Measurements from ENCODE around the gene GAGE12G. TPM values are rescaled to one million over a fixed set of nuclear protein-coding genes. Genes with fewer than 3 reads are reported as not detected.
"Not testable (repeated sequence)": the region's sequence is repeated elsewhere in the genome, so short reads cannot be mapped to it uniquely, and the experiment has no call there.

The GAGE12G gene
- total and polyA plus RNA-seq, 2 of the 4 experiments (the other 2 are of a cell fraction): not detected

- H4K8ac ChIP-seq (ENCODE audit: low read depth in 2 of 2, low read length in 2 of 2); H2BK15ac ChIP-seq (ENCODE audit: low read depth, low read length); H3K4me3 ChIP-seq (ENCODE audit: insufficient read depth, low read depth, low read length); H3K27ac ChIP-seq (ENCODE audit: insufficient read depth, low read length); H2BK5ac ChIP-seq (ENCODE audit: low read depth, low read length, poor library complexity, severe bottlenecking); in situ Hi-C loops (cut with MboI; ENCODE audit: low sequenced_read_pairs); H3K9me3 ChIP-seq (ENCODE audit: control insufficient read depth, insufficient read depth, low read length); H2BK20ac ChIP-seq (ENCODE audit: low read depth, low read length); H2AK5ac ChIP-seq (ENCODE audit: low read depth, low read length); H4K5ac ChIP-seq (ENCODE audit: low read depth, low read length); ATAC-seq (ENCODE audit: low read depth); H4K91ac ChIP-seq (ENCODE audit: insufficient read depth, low read depth, low read length); H2AK9ac ChIP-seq (replicated peaks; ENCODE audit: low read depth, low read length, poor library complexity); H3K18ac ChIP-seq (ENCODE audit: low read depth, low read length); DNase-seq; H4K20me1 ChIP-seq (ENCODE audit: insufficient read depth, low read length); H3K27me3 ChIP-seq (ENCODE audit: control insufficient read depth, insufficient read depth, low read length); H3K9ac ChIP-seq (ENCODE audit: low read depth, low read length); dilution Hi-C loops (cut with HindIII; ENCODE audit: low sequenced_read_pairs, unreplicated experiment); intact Hi-C loops (cut with micrococcal nuclease); H3K36me3 ChIP-seq (ENCODE audit: control insufficient read depth, insufficient read depth, low read length); H3K4me1 ChIP-seq (ENCODE audit: control insufficient read depth, insufficient read depth, low read length); H3K4ac ChIP-seq (ENCODE audit: low read depth, low read length); H3K4me2 ChIP-seq (ENCODE audit: low read depth, low read length); H3K9me1 ChIP-seq (ENCODE audit: insufficient read depth, low read length); H2AFZ ChIP-seq (replicated peaks; ENCODE audit: low read length, poor library complexity); BruUV-seq (replicated peaks); H3K79me1 ChIP-seq (ENCODE audit: low read depth in 1 of 2, low read length in 2 of 2); H2BK120ac ChIP-seq (ENCODE audit: low read depth, low read length); CTCF ChIA-PET; H3K14ac ChIP-seq (replicated peaks; ENCODE audit: low read depth, low read length); POLR2A ChIA-PET (ENCODE audit: unreplicated experiment); H3K23ac ChIP-seq (ENCODE audit: low read depth, low read length); H3K56ac ChIP-seq (ENCODE audit: extremely low read depth, insufficient read depth, low read length): not testable (repeated sequence)
- WGBS, 2 experiments (ENCODE audit: extremely low coverage in 2 of 2, insufficient read length in 1 of 2): no CpG with 5 or more reads among the region's 13 CpGs
These were observed 1.0 kb upstream of the GAGE12G start for GRCh38 chrX:49569152-49569551.

- H2AK5ac ChIP-seq (ENCODE audit: low read depth, low read length); H3K14ac ChIP-seq (replicated peaks; ENCODE audit: low read depth, low read length); H3K4me3 ChIP-seq (ENCODE audit: insufficient read depth, low read depth, low read length); in situ Hi-C loops (cut with MboI; ENCODE audit: low sequenced_read_pairs); BruUV-seq (replicated peaks); H3K4ac ChIP-seq (ENCODE audit: low read depth, low read length); H4K91ac ChIP-seq (ENCODE audit: insufficient read depth, low read depth, low read length); CTCF ChIA-PET; POLR2A ChIA-PET (ENCODE audit: unreplicated experiment); H3K79me1 ChIP-seq (ENCODE audit: low read depth in 1 of 2, low read length in 2 of 2); ATAC-seq (ENCODE audit: low read depth); H3K36me3 ChIP-seq (ENCODE audit: control insufficient read depth, insufficient read depth, low read length); H3K9me1 ChIP-seq (ENCODE audit: insufficient read depth, low read length); H3K9me3 ChIP-seq (ENCODE audit: control insufficient read depth, insufficient read depth, low read length); H2BK120ac ChIP-seq (ENCODE audit: low read depth, low read length); H3K4me2 ChIP-seq (ENCODE audit: low read depth, low read length); H4K8ac ChIP-seq (ENCODE audit: low read depth in 2 of 2, low read length in 2 of 2); H3K9ac ChIP-seq (ENCODE audit: low read depth, low read length); H3K23ac ChIP-seq (ENCODE audit: low read depth, low read length); H2BK15ac ChIP-seq (ENCODE audit: low read depth, low read length); intact Hi-C loops (cut with micrococcal nuclease); H3K4me1 ChIP-seq (ENCODE audit: control insufficient read depth, insufficient read depth, low read length); H3K56ac ChIP-seq (ENCODE audit: extremely low read depth, insufficient read depth, low read length); H4K5ac ChIP-seq (ENCODE audit: low read depth, low read length); H2AK9ac ChIP-seq (replicated peaks; ENCODE audit: low read depth, low read length, poor library complexity); H2BK20ac ChIP-seq (ENCODE audit: low read depth, low read length); H3K27ac ChIP-seq (ENCODE audit: insufficient read depth, low read length); H2BK5ac ChIP-seq (ENCODE audit: low read depth, low read length, poor library complexity, severe bottlenecking); H2AFZ ChIP-seq (replicated peaks; ENCODE audit: low read length, poor library complexity); H4K20me1 ChIP-seq (ENCODE audit: insufficient read depth, low read length); H3K18ac ChIP-seq (ENCODE audit: low read depth, low read length); DNase-seq; H3K27me3 ChIP-seq (ENCODE audit: control insufficient read depth, insufficient read depth, low read length); dilution Hi-C loops (cut with HindIII; ENCODE audit: low sequenced_read_pairs, unreplicated experiment): not testable (repeated sequence)
- no CpG with 5 or more reads among the region's 16 CpGs for WGBS, 2 experiments (ENCODE audit: extremely low coverage in 2 of 2, insufficient read length in 1 of 2)
These were observed 9.4 kb downstream of the GAGE12G start, which contains the start of gene GAGE12H for GRCh38 chrX:49579649-49580048. Gene GAGE12H, plus strand, starts transcription at chrX:49579949. Its CDS starts 1,155 bp downstream, at chrX:49581104.
